Chondrocyte (in vitro differentiated cells): ENCODE measurements around the gene LRMDA. TPM values are rescaled to one million over a fixed set of nuclear protein-coding genes. Genes with fewer than 3 reads are reported as not detected.

ENCODE experiments used
- DNase-seq: peaks from one replicate; pipeline ENCODE4 v3.0.0; 2021; ENCODE audit warnings: mixed read lengths, low spot score
- H3K27ac Mint-ChIP-seq: one replicate; pipeline ENCODE4 v1.8.0; 2021; ENCODE audit warnings: mild to moderate bottlenecking, moderate library complexity, mixed read lengths; ENCODE audit not compliant: unreplicated experiment
- H3K27me3 Mint-ChIP-seq: 2 replicates; pipeline ENCODE4 v1.8.0; 2021; ENCODE audit warnings: low read depth, mixed read lengths
- H3K36me3 Mint-ChIP-seq: 2 replicates; pipeline ENCODE4 v1.8.0; 2021; ENCODE audit warnings: low read depth, mixed read lengths
- H3K4me1 Mint-ChIP-seq: 2 replicates; pipeline ENCODE4 v1.8.0; 2021; ENCODE audit warnings: low read depth, mild to moderate bottlenecking, mixed read lengths
- H3K4me3 Mint-ChIP-seq: one replicate; pipeline ENCODE4 v1.8.0; 2021; ENCODE audit warnings: mild to moderate bottlenecking, moderate library complexity, mixed read lengths; ENCODE audit not compliant: unreplicated experiment
- H3K9me3 Mint-ChIP-seq: 2 replicates; pipeline ENCODE4 v1.8.0; 2021; ENCODE audit warnings: low read depth, mixed read lengths
- CTCF ChIP-seq: fragments of 200-600 bp; sonication (generic); IDR thresholded peaks from 2 replicates; pipeline ENCODE4 v1.5.0; 2021; ENCODE audit warnings: antibody characterized with exemption, mild to moderate bottlenecking, moderate library complexity
- total RNA-seq: library from RNA; stranded (reverse); gene quantifications from 3 replicates; pipeline ENCODE4 v1.2.1, GENCODE V29; 2021

LRMDA gene
- total RNA-seq, 1 donor from 2014 or later, result 2.8 TPM

GRCh38 chr10:76244061-76244686 lies 812.8 kb downstream of the LRMDA start:
- Mint-ChIP-seq H3K36me3 (no peaks in the 10 kb centered on the region), H3K4me3 (no peak overlapping the region), H3K9me3 (no peaks in the 10 kb centered on the region), H3K4me1 (no peaks in the 10 kb centered on the region), H3K27me3 (no peaks in the 10 kb centered on the region), H3K27ac (no peak overlapping the region)
- no peak for DNase-seq
- TF ChIP-seq CTCF, result no peak

- Mint-ChIP-seq H3K36me3 (no peaks in the 10 kb centered on the region), H3K27me3 (no peaks in the 10 kb centered on the region), H3K27ac (no peak overlapping the region), H3K4me3 (no peak overlapping the region), H3K9me3 (no peaks in the 10 kb centered on the region), H3K4me1 (no peaks in the 10 kb centered on the region)
- DNase-seq, result no peak
- no peak for TF ChIP-seq CTCF
Measured at GRCh38 chr10:76245951-76246495, 814.6 kb downstream of the LRMDA start.

GRCh38 chr10:76248649-76249200 lies 817.3 kb downstream of the LRMDA start:
- no peaks in the 10 kb centered on the region for H3K36me3 Mint-ChIP-seq
- no peak for DNase-seq
- TF ChIP-seq CTCF, result no peak
- no peaks in the 10 kb centered on the region for H3K9me3 Mint-ChIP-seq
- no peaks in the 10 kb centered on the region for H3K27me3 Mint-ChIP-seq
- H3K27ac Mint-ChIP-seq, result no peak overlapping the region
- no peaks in the 10 kb centered on the region for H3K4me1 Mint-ChIP-seq
- H3K4me3 Mint-ChIP-seq, result no peak overlapping the region

GRCh38 chr10:76251841-76252671 lies 820.6 kb downstream of the LRMDA start:
- no peak overlapping the region for H3K4me3 Mint-ChIP-seq
- H3K9me3 Mint-ChIP-seq, result no peaks in the 10 kb centered on the region
- no peaks in the 10 kb centered on the region for H3K27me3 Mint-ChIP-seq
- no peak for DNase-seq
- TF ChIP-seq CTCF, result no peak
- no peak overlapping the region for H3K27ac Mint-ChIP-seq
- H3K36me3 Mint-ChIP-seq, result no peaks in the 10 kb centered on the region
- H3K4me1 Mint-ChIP-seq, result no peaks in the 10 kb centered on the region

GRCh38 chr10:76252733-76253132 lies 821.3 kb downstream of the LRMDA start:
- Mint-ChIP-seq H3K27ac (no peak overlapping the region), H3K9me3 (no peaks in the 10 kb centered on the region), H3K36me3 (no peaks in the 10 kb centered on the region), H3K27me3 (no peaks in the 10 kb centered on the region), H3K4me1 (no peaks in the 10 kb centered on the region), H3K4me3 (no peak overlapping the region)
- TF ChIP-seq CTCF, result no peak
- no peak for DNase-seq
